Neural progenitor cell (in vitro differentiated cells): ENCODE results near the gene BMP2K. TPM values are rescaled to one million over a fixed set of nuclear protein-coding genes. Genes with fewer than 3 reads are reported as not detected.

Experiments
- DNase-seq: peaks from one replicate; pipeline ENCODE4 v3.0.0-alpha.2; 2016; ENCODE audit warnings: low spot score
- H2AFZ ChIP-seq: fragments of 200-600 bp; sonication (generic); replicated peaks from 2 replicates; pipeline ENCODE4 v1.6.1; 2016; ENCODE audit warnings: antibody characterized with exemption
- H3F3A ChIP-seq: fragments of 200-600 bp; sonication (generic); 2 replicates; pipeline ENCODE4 v1.6.1; 2016; ENCODE audit warnings: antibody characterized with exemption, low read depth
- H3K27ac ChIP-seq: fragments of 200-600 bp; sonication (generic); 2 replicates; pipeline ENCODE4 v1.5.1; 2016; ENCODE audit warnings: mild to moderate bottlenecking
- H3K27me3 ChIP-seq: fragments of 200-600 bp; sonication (generic); 2 replicates; pipeline ENCODE4 v1.6.1; 2016; ENCODE audit warnings: mild to moderate bottlenecking, moderate library complexity
- H3K36me3 ChIP-seq: fragments of 200-600 bp; sonication (generic); 2 replicates; pipeline ENCODE4 v1.5.1; 2016
- H3K4me1 ChIP-seq: fragments of 200-600 bp; sonication (generic); 2 replicates; pipeline ENCODE4 v1.6.1; 2016; ENCODE audit warnings: mixed run types
- H3K4me2 ChIP-seq: fragments of 200-600 bp; sonication (generic); 2 replicates; pipeline ENCODE4 v1.6.1; 2016
- H3K4me3 ChIP-seq: fragments of 200-600 bp; sonication (generic); 2 replicates; pipeline ENCODE4 v1.5.1; 2016
- H3K79me2 ChIP-seq: fragments of 200-600 bp; sonication (generic); 2 replicates; pipeline ENCODE4 v1.6.1; 2016; ENCODE audit warnings: low read depth
- H3K9ac ChIP-seq: fragments of 200-600 bp; sonication (generic); 2 replicates; pipeline ENCODE4 v1.6.1; 2016
- H3K9me3 ChIP-seq: fragments of 200-600 bp; sonication (generic); 2 replicates; pipeline ENCODE4 v1.5.1; 2016; ENCODE audit warnings: low read depth
- H4K20me1 ChIP-seq: fragments of 200-600 bp; sonication (generic); 2 replicates; pipeline ENCODE4 v1.6.1; 2016; ENCODE audit warnings: low read depth
- H3K27ac Mint-ChIP-seq: 3 replicates; pipeline ENCODE4 v1.8.0; 2021; ENCODE audit warnings: mixed read lengths
- H3K27me3 Mint-ChIP-seq: 2 replicates; pipeline ENCODE4 v1.8.0; 2022; ENCODE audit warnings: low read depth, mild to moderate bottlenecking, inconsistent platforms, moderate library complexity, mixed read lengths; ENCODE audit not compliant: insufficient read depth
- H3K36me3 Mint-ChIP-seq: 3 replicates; pipeline ENCODE4 v1.8.0; 2021; ENCODE audit warnings: mixed read lengths
- H3K4me1 Mint-ChIP-seq: 3 replicates; pipeline ENCODE4 v1.8.0; 2021; ENCODE audit warnings: mixed read lengths
- H3K4me3 Mint-ChIP-seq: 3 replicates; pipeline ENCODE4 v1.8.0; 2021; ENCODE audit warnings: mild to moderate bottlenecking, moderate library complexity, mixed read lengths
- H3K9me3 Mint-ChIP-seq: 3 replicates; pipeline ENCODE4 v1.8.0; 2020; ENCODE audit warnings: mixed read lengths
- CTCF ChIP-seq: fragments of 200-600 bp; sonication (generic); IDR thresholded peaks from 2 replicates; pipeline ENCODE4 v1.5.1; 2017; ENCODE audit warnings: antibody characterized with exemption, mild to moderate bottlenecking
- EZH2 ChIP-seq: fragments of 200-600 bp; sonication (generic); IDR thresholded peaks from 2 replicates; pipeline ENCODE4 v1.6.1; 2017; ENCODE audit warnings: antibody characterized with exemption, mild to moderate bottlenecking, moderate library complexity
- EZH2phosphoT487 ChIP-seq: fragments of 200-600 bp; sonication (generic); IDR thresholded peaks from 2 replicates; pipeline ENCODE4 v1.6.1; 2017; ENCODE audit warnings: antibody characterized with exemption
- total RNA-seq: library from RNA; depleted of rRNA; stranded (reverse); fragments of >200 nt; gene quantifications from 2 replicates; pipeline ENCODE4 v1.2.3, GENCODE V29; 2015; ENCODE audit warnings: low replicate concordance

The BMP2K gene
- total RNA-seq, 1 donor from 2014 or later, result 62.0 TPM

- H3K4me1 Mint-ChIP-seq, result no peaks in the 10 kb centered on the region
- Histone ChIP-seq H3K4me3 (no peak overlapping the region), H3K36me3 (no peaks in the 10 kb centered on the region), H3K9me3 (no peaks in the 10 kb centered on the region), H3K4me1 (no peaks in the 10 kb centered on the region), H3K27ac (no peak overlapping the region), H3K4me2 (no peak overlapping the region), H4K20me1 (no peaks in the 10 kb centered on the region), H3K27me3 (no peaks in the 10 kb centered on the region), H3K79me2 (no peaks in the 10 kb centered on the region), H2AFZ (no peak overlapping the region), H3K9ac (no peak overlapping the region), H3F3A (no peaks in the 10 kb centered on the region)
- H3K27ac Mint-ChIP-seq, result no peak overlapping the region
- peaks cover 2% of the 10 kb centered on the region for H3K27me3 Mint-ChIP-seq
- H3K4me3 Mint-ChIP-seq, result no peak overlapping the region
- no peaks in the 10 kb centered on the region for H3K9me3 Mint-ChIP-seq
- no peak for DNase-seq
- TF ChIP-seq EZH2 (no peak), CTCF (no peak), EZH2phosphoT487 (no peak)
- H3K36me3 Mint-ChIP-seq, result no peaks in the 10 kb centered on the region
Measured at GRCh38 chr4:78748381-78748780, 27.8 kb upstream of the BMP2K start.

GRCh38 chr4:78749258-78749971 lies 26.7 kb upstream of the BMP2K start:
- Histone ChIP-seq H3K79me2 (no peaks in the 10 kb centered on the region), H2AFZ (no peak overlapping the region), H3K4me3 (no peak overlapping the region), H4K20me1 (no peaks in the 10 kb centered on the region), H3K9me3 (no peaks in the 10 kb centered on the region), H3K36me3 (no peaks in the 10 kb centered on the region), H3F3A (no peaks in the 10 kb centered on the region), H3K27me3 (no peaks in the 10 kb centered on the region), H3K27ac (no peak overlapping the region), H3K4me1 (no peaks in the 10 kb centered on the region), H3K9ac (no peak overlapping the region), H3K4me2 (no peak overlapping the region)
- Mint-ChIP-seq H3K4me3 (no peak overlapping the region), H3K27ac (no peak overlapping the region), H3K36me3 (no peaks in the 10 kb centered on the region), H3K9me3 (no peaks in the 10 kb centered on the region), H3K27me3 (peaks cover 2% of the 10 kb centered on the region), H3K4me1 (no peaks in the 10 kb centered on the region)
- DNase-seq, result no peak
- TF ChIP-seq EZH2 (no peak), CTCF (no peak), EZH2phosphoT487 (no peak)

DNA sequence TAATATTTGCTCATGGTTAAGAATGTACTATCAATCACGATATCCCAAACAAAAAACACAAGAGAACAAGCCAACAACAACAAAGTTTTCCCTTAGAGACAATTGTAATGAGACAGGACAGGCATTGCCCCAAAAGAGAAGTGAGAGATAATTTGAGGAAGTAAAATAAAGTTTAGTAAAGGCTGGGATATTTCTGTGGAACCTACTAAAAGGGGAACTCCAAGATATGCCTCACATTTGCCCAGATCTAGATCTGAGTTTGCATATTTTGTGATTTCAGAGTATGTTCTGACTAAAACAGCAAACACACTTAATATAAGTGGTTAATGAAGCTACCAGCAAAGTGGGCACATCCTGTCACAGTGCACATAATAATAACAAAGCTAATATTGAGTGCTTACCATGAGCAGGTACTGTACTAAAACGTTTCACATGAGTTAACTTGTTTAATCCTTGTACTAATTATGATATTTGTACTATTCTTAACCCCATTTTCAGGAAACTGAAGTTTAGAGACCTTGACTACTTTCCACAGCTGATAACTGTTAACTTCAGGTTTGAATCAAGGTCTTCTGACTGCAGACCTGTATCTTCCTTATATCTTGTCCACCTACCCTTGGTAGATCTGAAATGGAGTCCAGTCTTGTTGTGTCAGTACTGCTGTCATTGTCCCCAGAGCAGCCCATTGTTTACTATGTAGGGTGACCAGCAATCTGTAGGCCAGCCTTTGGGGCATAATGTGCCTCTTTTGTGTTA lies 26.0 kb upstream of the BMP2K start:
- no peaks in the 10 kb centered on the region for H3K36me3 Mint-ChIP-seq

More for the DNA sequence above, 26.0 kb upstream of the BMP2K start:
- Histone ChIP-seq H4K20me1 (no peaks in the 10 kb centered on the region), H3K4me2 (no peak overlapping the region), H3K27me3 (no peaks in the 10 kb centered on the region), H3K9me3 (no peaks in the 10 kb centered on the region), H2AFZ (no peak overlapping the region), H3K79me2 (no peaks in the 10 kb centered on the region), H3K36me3 (no peaks in the 10 kb centered on the region), H3K4me1 (no peaks in the 10 kb centered on the region), H3F3A (no peaks in the 10 kb centered on the region), H3K27ac (no peak overlapping the region), H3K9ac (no peak overlapping the region), H3K4me3 (no peak overlapping the region)
- Mint-ChIP-seq H3K4me1 (no peaks in the 10 kb centered on the region), H3K27ac (no peak overlapping the region), H3K4me3 (no peak overlapping the region), H3K9me3 (no peaks in the 10 kb centered on the region), H3K27me3 (peaks cover 2% of the 10 kb centered on the region)
- no peak for DNase-seq
- TF ChIP-seq EZH2phosphoT487, result no peak
- TF ChIP-seq CTCF, result no peak
- no peak for TF ChIP-seq EZH2
